NCI-H2227 treated with DMSO at 0.1 percent for 48 hours (cell line): ENCODE data around the gene GALNS.
"Not testable (repeated sequence)": the region's sequence is repeated elsewhere in the genome, so short reads cannot be mapped to it uniquely, and the experiment has no call there.

Experiments
- DNase-seq: peaks from one replicate; lab custom pipeline; 2025; lab: John Stamatoyannopoulos, UW

GALNS gene

GRCh38 chr16:88856828-88857727 is at the start of gene GALNS, which contains the start of gene TRAPPC2L:
Gene GALNS, minus strand, starts transcription at chr16:88856947. Its CDS starts 70 bp downstream, at chr16:88856877.
Gene TRAPPC2L, plus strand, starts transcription at chr16:88857127. Its CDS starts 24 bp downstream, at chr16:88857151.
- peak; percentile 79 for DNase-seq

DNA sequence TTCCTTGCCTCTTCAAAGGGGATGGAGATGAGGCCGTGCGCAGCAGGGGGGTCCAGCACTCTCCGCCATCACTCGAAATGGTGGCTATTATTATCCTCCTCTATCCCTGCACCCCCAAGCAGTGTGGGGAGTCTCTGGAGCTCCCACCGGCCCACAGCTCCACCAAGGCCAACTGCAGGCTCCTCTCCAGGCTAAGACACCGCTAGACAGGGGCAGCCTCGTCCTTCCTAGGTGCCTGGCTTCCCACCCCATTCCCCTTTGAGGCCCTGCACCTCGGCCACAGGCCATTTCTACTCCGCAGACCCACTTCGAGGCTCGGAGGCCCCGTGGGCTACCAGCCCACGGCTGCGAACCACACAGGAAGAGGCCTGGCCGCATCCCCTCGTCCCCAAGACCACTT is 49.3 kb upstream of the GALNS start:
- DNase-seq = no peak

DNA sequence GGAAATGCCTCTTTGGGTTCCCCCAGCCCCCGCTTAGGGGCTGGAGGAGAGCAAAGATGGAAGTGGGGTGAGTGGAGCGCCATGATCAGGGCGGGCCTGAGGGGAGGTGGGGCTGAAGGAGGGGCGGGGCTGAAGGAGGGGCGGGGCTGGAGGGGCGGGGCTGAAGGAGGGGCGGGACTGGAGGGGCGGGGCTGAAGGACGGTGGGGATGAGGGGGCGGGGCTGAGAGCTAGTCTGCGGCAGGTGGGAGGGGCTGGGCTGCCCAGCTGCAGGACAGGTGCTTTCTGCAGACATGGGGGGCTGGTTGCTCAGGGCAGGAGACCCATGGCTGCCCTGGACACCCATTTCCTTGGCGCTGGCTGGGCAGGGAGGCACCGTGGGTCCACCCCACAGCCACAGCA is 48.8 kb upstream of the GALNS start:
- DNase-seq = no peak

- DNase-seq = no peak
Observed at GRCh38 chr16:88904676-88905365, 48.1 kb upstream of the GALNS start.

GRCh38 chr16:88903267-88903666 is 46.5 kb upstream of the GALNS start:
- DNase-seq = no peak

DNA sequence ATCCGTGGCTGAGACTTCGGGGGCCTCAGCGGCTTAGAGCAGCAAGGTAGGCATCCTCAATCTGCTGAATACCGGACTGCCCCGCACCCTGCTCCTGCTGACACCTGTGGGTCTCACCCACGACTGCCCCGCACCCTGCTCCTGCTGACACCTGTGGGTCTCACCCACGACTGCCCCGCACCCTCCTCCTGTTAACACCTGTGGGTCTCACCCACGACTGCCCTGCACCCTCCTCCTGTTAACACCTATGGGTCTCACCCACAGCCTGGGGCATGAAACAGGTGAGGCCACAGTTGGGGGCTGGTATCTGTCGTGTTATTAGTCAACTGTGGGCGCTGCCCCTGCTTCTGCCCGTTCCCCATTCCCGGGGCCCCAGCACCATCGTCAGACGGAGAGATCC is 46.0 kb upstream of the GALNS start:
- no peak for DNase-seq

DNA sequence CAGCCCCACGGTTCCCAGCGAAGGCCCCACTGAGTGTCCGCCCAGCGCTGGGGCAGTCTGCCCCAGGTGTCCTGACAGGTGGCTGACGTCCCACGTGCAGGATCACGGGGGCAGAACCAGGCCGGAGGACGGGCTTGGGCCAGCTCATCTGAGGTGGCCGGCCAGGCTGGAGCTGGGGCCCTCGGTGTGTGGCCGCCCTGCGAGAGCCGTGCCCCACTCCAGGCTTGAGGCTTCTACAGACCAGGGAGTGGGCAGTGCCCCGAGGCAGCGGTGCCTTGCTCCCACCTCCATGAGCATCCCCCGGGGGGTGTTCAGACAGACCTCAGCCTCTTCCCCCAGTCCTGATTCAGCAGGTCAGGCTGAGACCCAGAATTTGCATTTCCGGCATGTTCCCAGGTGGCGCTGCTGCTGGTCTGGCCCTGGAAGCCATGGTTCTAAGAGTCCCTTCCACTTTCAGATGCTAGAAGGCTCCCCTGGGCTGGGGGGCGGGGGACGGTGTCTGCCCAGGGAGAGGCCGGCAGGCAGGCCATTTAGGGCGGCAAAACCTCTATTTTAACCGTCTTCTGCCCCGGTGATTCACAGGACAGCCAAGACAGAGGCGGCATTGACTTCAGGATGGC is 45.1 kb upstream of the GALNS start:
- DNase-seq = no peak

DNA sequence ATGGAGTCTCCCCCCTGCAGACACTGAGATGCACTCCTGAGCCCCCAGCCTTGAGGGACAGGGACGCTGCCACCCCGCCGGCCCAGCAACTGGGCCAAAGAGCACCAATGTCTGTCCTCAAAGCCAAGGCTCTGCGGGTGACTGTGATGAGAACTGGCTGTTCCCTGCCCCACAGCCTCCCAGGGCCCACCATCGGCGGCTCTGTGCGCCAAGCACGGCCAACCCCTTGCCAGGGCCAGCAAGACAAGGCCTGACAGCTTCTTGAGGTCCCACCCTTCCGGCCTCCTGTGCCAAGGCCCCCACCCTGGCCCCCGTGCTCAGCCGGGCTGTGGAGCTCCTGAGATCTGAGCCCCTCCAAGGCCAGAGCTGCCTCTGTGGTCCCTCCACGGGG is 43.9 kb upstream of the GALNS start:
- DNase-seq = no peak

DNA sequence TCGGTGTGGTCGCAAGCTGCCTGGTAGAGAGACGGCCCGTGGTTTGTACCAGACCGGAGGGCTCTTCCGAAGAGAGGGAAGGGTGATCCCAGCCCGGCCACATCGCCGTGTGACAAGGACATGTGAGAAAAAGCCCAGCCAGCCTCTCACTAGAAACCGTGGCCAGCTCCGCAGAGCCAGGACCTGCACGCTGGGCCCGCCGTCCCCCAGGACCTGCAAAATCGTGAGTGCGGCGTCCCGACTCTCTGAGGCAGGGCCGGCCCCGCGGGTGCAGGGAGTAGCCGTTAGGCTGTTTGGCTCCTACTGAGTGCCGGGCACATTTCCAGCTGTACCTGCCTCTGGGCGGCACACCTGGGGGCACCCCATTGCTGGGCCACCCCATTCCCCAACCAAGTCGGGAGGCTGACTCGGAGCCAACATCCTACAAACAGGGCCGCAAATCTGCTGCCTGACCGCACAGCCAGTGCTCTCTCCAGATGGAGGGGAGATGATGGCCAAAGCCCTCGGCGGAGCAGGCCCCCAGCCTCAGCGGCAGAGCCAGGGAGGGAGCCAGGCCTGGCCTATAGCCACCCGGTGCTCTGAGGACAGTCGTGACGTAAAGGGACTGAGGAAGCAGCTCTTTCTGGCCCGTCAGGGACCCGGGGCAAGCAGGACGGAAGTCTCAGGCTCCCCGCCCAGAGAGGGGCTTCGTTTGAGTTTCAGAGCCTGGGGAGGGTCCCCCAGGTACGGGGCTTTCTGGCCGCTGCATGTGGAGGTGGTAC is 43.3 kb upstream of the GALNS start:
- no peak for DNase-seq

GRCh38 chr16:88897696-88898425 is 41.1 kb upstream of the GALNS start:
- no peak for DNase-seq

- DNase-seq = no peak
Observed at GRCh38 chr16:88896238-88897070, 39.7 kb upstream of the GALNS start.

DNA sequence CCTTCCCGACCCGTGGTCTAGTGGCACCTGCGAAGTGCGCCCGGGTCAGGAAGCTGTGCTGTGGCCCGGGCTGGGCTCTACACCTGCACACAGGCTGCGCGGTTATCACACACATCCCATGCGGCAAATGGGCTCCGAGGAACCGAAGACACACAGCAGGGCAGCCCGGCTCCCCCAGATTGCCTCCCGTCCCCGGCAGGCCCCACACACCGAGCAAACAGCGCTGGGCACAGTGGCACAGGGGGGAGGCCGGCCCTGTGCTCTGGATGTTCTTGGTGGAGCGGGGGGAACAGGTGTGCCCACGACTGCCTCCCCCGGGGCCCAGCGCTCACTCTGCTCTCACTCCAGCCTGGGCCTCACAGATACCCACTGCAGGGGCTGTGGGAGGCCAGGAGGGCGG is 38.6 kb upstream of the GALNS start:
- DNase-seq = no peak

GRCh38 chr16:88894681-88895300 is 38.0 kb upstream of the GALNS start:
- no peak for DNase-seq

GRCh38 chr16:88894266-88894665 is 37.5 kb upstream of the GALNS start:
- DNase-seq = not testable (repeated sequence)

- no peak for DNase-seq
Observed at GRCh38 chr16:88893127-88893968, 36.6 kb upstream of the GALNS start.

DNA sequence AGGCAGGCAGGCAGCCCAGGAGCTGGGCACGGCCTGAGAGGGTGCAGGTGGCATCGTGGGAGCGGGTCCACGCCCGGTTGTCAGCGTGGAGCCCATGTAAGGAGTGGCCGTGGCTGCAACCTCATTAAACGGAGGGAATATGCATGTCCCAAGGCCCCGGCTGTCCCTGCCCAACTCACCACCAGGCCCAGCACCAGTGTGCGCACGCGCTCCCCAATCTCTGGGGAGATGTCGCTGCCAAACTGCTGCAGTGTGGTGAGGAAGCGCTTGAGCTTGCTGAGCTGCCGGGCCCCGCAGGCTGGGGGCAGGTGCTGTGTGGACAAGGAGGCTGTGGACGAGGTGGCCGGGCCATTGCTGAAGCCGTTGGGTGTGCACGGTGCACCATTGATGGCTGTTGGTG is 35.3 kb upstream of the GALNS start:
- DNase-seq = no peak

DNA sequence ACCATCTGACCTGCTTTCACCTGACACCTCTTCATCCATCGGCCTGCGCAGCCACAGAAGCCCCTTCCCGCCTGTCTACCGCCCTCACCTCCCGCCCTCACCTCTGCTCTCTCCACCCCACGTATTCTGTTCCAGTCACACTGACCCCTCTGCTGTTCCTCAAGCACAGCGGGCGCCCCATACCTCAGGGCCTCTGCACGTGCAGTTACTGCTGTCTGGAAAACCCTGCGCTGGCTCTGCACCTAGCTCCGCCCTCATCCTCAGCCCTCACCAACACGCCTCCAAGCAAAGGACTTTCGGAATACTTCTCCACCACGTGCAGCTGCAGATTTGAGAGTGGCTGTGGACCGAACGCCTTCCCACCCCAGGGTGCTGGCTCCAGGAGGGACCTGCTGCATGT is 34.3 kb upstream of the GALNS start:
- DNase-seq = no peak

DNA sequence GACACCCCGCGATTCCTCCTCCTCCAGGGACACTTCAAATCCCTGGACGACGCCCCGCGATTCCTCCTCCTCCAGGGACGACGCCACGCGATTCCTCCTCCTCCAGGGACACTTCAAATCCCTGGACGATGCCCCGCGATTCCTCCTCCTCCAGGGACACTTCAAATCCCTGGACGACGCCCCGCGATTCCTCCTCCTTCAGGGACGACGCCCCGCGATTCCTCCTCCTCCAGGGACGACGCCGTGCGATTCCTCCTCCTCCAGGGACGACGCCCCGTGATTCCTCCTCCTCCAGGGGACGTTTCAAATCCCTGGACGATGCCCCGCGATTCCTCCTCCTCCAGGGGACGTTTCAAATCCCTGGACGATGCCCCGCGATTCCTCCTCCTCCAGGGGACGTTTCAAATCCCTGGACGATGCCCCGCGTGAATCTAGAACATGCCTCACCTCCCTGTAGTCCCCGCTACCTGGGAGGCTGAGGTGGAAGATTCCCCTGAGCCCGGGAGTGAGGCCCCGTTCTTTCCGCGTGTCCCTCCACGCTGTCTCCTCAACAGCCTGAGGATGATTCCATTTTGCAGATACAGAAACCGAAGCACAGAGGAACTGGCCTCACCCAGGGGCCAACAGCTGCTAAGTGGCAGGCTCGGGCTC is 33.1 kb upstream of the GALNS start:
- not testable (repeated sequence) for DNase-seq
